NT2/D1 (cell line): ENCODE data around the gene FGF6.

Experiments
- SUZ12 ChIP-seq: IDR thresholded peaks from 2 replicates; pipeline ENCODE4 v1.6.1; 2011; ENCODE audit not compliant: insufficient read length, insufficient read depth; ENCODE audit errors: extremely low read depth
- YY1 ChIP-seq: IDR thresholded peaks from 2 replicates; pipeline ENCODE4 v1.6.1; 2011; ENCODE audit not compliant: insufficient read length, insufficient read depth
- ZNF274 ChIP-seq: IDR thresholded peaks from 2 replicates; pipeline ENCODE4 v1.6.1; 2011; ENCODE audit warnings: mild to moderate bottlenecking, low read depth, low read length

- TF ChIP-seq YY1 (no peak), ZNF274 (no peak), SUZ12 (no peak)
Observed at GRCh38 chr12:4439736-4440135, 5.9 kb downstream of the FGF6 start.
